ENCODE measurements around the gene AKT3. TPM values are rescaled to one million over a fixed set of nuclear protein-coding genes. Genes with fewer than 3 reads are reported as not detected.

AKT3 gene
- total and polyA plus RNA-seq, 2 of the 8 experiments (the other 6 are each of a cell fraction or from before 2014, with no cell fraction given), result 6.0 to 36.4 TPM

DNA sequence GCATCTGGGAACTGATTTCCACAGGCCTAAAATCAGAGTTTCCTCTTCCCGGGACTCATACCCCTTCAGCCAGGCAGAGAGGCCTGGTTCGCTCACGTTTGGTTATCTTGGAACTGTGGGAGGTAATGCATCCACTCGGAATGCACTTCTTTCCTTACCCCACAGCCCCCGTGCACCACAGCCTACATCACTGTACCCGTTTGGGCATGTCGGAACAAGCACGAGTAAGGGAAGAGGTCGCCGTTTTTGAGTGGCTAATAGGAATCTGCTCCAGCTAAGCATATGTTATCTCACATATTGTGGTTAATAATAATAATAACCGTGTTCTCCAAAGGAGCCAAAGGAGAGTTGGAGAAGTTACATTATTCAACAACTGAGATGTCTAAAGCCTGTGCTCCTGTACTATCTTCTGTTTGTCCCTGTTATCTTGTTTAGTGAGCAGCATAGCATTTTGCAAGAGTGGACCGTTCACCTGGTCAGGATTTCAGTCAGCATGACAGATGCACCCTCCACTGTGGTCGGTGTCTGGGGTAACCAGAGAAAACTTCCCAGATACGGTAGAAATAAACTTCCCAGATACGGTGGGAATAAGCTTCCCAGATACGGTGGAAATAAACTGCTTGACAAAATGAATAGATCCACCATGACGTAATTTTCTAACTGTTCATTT, 395.6 kb downstream of the AKT3 start:
- no peaks in the 10 kb centered on the region for H3K27me3 ChIP-seq (replicated peaks in 1 of 4; ENCODE audit: control insufficient read depth in 3 of 4, extremely low read depth in 1 of 4, insufficient read depth in 3 of 4, low read length in 3 of 4)
- no peak overlapping the region for H4K8ac ChIP-seq (ENCODE audit: extremely low read depth, insufficient read depth, low read length)
- H3K27ac ChIP-seq (ENCODE audit: low read depth, low read length), result no peak overlapping the region
- H4K5ac ChIP-seq (ENCODE audit: insufficient read length, low read depth, low read length), result no peak overlapping the region
- H3K9me3 ChIP-seq (ENCODE audit: insufficient read depth in 2 of 2, low read depth in 1 of 2, low read length in 1 of 2), result no peaks in the 10 kb centered on the region
- no peak overlapping the region for H2BK20ac ChIP-seq (ENCODE audit: low read length)
- no peak overlapping the region for H4K91ac ChIP-seq (replicated peaks; ENCODE audit: insufficient read length, low read length)
- H3K56ac ChIP-seq (replicated peaks; ENCODE audit: insufficient read length, low read depth, low read length), result no peak overlapping the region
- H3K23ac ChIP-seq (ENCODE audit: insufficient read length), result no peak overlapping the region
- H3K79me1 ChIP-seq (ENCODE audit: low read depth, low read length), result no peaks in the 10 kb centered on the region
- no peak overlapping the region for H2BK12ac ChIP-seq (ENCODE audit: low read depth, low read length)
- H2AK5ac ChIP-seq (ENCODE audit: low read depth, low read length), result no peak overlapping the region
- no peak overlapping the region for H3K4me3 ChIP-seq (ENCODE audit: extremely low read depth in 1 of 4, insufficient read depth in 2 of 4, low read depth in 3 of 4, low read length in 4 of 4)
- WGBS, 2 experiments (ENCODE audit: extremely low coverage in 1 of 2, insufficient coverage in 1 of 2, insufficient read length in 1 of 2, insufficient replicate concordance in 2 of 2, low coverage in 1 of 2, low lambda C conversion rate in 2 of 2, missing lambda C conversion rate in 1 of 2), result 89% methylated on average over 17 of the region's 17 CpGs; no CpG with 5 or more reads in 1 of the 2 experiments
- H3K14ac ChIP-seq (ENCODE audit: insufficient read length), result no peak overlapping the region
- H2BK120ac ChIP-seq (replicated peaks; ENCODE audit: low read depth, low read length), result no peak overlapping the region
- no peak for FAIRE-seq
- no peak overlapping the region for H2BK15ac ChIP-seq (ENCODE audit: low read length)
- ChIA-PET CTCF (ENCODE audit: partially characterized antibody) (no interaction called here), POLR2A (ENCODE audit: partially characterized antibody) (no interaction called here)
- peak in 1 of 2 experiments; percentile 30 for DNase-seq (ENCODE audit: low read depth in 1 of 2, low spot score in 2 of 2)
- no peaks in the 10 kb centered on the region for H3K23me2 ChIP-seq (ENCODE audit: low read depth, low read length)
- H3K4ac ChIP-seq (replicated peaks; ENCODE audit: insufficient read length, low read depth, low read length), result no peak overlapping the region
- H3K4me2 ChIP-seq (ENCODE audit: insufficient read depth in 1 of 2, low read depth in 2 of 2, low read length in 2 of 2), result no peak overlapping the region
- no peak overlapping the region for H3K18ac ChIP-seq (ENCODE audit: extremely low read depth, low read length)
- no peaks in the 10 kb centered on the region for H4K20me1 ChIP-seq (replicated peaks in 1 of 2; ENCODE audit: control insufficient read depth in 1 of 2, insufficient read depth in 2 of 2, low read length in 2 of 2)
- H2AFZ ChIP-seq (ENCODE audit: low read length), result no peak overlapping the region
- H3K4me1 ChIP-seq (replicated peaks in 1 of 4; ENCODE audit: control insufficient read depth in 3 of 4, insufficient read depth in 4 of 4, low read length in 3 of 4), result no peaks in the 10 kb centered on the region
- H3K36me3 ChIP-seq (ENCODE audit: control insufficient read depth in 2 of 4, insufficient read depth in 4 of 4, low read length in 3 of 4), result no peaks in the 10 kb centered on the region
- H3K79me2 ChIP-seq (ENCODE audit: control insufficient read depth in 1 of 2, insufficient read depth in 2 of 2, low read length in 2 of 2), result no peaks in the 10 kb centered on the region
- H2BK5ac ChIP-seq (ENCODE audit: low read depth, low read length), result peak overlapping the region; percentile 37; the same call in 1 of the 2 replicates
- no peak overlapping the region for H3K9ac ChIP-seq (replicated peaks in 1 of 4; ENCODE audit: extremely low read depth in 1 of 4, low read depth in 3 of 4, low read length in 3 of 4)
- no peak for TF ChIP-seq CHD2 (IDR thresholded peaks at IDR 0.05; ENCODE audit: low read length)
- no peak for TF ChIP-seq RXRA (IDR thresholded peaks at IDR 0.05; ENCODE audit: insufficient read depth, low read depth, low read length)
- no peak for TF ChIP-seq POLR2AphosphoS5 (IDR thresholded peaks at IDR 0.05; ENCODE audit: low read depth, low read length)

Measured in H1 (cell line).